HG02642 (cell line): ENCODE measurements around the gene USH2A.
"Not testable (repeated sequence)": the region's sequence is repeated elsewhere in the genome, so short reads cannot be mapped to it uniquely, and the experiment has no call there.

Source experiments
- ATAC-seq: cut with Tn5 transposase; IDR thresholded peaks from one replicate; pipeline ENCODE4 v1.9.1; 2021; ENCODE audit warnings: mild to moderate bottlenecking; ENCODE audit not compliant: unreplicated experiment, poor library complexity

Gene USH2A

DNA sequence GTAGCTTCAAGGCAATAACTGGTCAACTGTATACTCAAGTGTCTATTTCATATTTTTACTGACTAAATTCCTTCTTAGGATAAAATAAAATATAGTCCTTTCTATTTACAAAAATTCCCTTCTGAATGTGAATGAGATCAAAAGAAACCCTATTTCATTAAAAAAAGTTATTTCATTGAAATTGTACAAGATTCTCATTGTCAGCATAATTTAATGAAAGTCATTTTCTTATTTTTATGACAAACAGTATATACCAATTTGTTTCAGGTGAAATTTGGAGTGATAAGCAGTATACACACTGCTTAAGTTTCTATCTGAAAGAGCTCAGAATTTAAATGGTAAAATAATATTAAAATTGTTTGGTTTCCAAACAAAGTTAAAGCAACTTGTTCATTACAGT is 269.2 kb downstream of the USH2A start:
- ATAC-seq: no peak

DNA sequence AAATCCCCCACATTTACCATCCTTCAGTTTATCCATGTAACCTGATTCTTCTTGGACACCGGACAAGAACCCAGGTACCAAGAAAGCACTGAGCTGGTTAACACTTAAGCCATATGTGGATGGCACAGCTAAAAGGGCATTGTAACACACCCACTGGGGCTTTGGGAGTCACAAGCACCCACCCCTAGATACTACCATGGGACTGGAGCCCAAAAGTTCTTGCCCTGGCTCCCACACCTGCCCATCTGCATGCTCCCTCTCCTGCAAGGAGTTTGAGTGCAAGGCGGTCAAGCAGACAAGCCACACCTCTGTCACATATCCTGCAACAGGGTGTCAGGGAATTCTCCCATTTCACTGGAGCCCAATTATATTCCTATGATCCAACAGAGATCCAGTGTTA is 270.1 kb downstream of the USH2A start:
- ATAC-seq: no peak

DNA sequence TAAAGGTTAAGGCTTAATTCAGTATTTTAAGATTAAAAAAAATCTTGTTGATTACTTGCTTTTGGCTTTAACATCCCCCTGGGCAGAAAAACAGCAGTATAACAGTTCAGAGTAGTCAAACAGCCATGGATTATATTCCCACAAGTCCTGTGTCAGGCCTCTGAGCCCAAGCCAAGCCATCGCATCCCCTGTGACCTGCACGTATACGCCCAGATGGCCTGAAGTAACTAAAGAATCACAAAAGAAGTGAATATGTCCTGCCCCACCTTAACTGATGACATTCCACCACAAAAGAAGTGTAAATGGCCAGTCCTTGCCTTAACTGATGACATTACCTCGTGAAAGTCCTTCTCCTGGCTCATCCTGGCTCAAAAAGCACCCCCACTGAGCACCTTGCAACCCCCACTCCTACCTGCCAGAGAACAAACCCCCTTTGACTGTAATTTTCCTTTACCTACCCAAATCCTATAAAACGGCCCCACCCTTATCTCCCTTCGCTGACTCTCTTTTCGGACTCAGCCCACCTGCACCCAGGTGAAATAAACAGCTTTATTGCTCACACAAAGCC is 277.7 kb downstream of the USH2A start:
- not testable (repeated sequence) for ATAC-seq

DNA sequence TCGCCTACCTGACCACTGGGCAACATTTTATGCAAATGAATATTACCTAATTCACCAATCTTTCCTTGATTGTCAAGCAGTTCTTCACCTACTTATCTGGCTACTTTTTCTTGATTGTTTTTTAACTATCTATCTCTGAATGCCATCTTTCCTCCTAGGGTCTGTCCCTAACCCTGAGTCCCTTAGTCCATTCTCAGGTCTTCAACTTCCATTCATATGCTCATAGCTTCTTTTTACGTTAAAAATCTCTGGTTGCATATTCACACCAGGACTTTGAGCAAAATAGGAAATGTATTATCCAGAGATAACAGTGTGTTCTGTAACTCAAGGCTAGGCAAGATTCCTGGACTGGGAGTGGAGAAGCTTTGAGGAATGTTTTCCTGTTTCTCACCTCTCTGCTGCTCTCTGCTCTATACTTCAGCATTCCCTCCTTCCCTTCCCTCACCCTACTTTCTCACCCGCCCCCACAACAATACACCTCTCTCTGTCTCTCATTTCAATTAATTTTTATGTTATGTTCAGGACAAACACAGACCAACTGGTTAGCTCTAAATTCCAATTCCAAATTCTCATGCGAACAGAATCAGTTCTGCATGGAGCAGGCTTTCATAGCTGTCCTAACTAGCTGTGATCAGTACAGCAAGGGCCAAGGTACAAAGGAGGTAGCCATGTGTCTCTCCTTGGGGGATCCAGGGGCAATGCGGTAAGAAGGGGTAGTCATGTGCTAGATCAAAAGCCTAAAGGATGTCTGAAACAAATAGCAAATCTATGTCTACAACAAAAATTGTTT is 278.4 kb downstream of the USH2A start:
- ATAC-seq: no peak

DNA sequence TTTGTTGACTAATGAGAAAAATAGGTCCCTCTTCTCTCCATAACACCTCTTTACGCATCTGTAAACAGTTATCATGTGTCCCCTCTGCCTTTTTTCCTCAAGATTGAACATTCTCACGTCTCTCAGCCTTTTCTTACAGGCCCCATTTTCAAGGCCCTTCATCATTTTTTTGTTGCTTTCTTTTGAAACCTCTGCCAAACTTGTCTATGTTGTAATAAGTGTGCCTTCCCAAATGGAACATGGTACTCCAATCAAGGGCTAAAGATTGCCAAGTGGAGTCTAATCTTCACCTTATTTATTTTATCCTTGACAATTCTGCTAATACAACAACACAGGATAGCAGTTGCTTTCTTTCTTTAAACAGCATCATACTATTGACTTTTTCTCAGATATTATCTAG is 280.3 kb downstream of the USH2A start:
- ATAC-seq: no peak

DNA sequence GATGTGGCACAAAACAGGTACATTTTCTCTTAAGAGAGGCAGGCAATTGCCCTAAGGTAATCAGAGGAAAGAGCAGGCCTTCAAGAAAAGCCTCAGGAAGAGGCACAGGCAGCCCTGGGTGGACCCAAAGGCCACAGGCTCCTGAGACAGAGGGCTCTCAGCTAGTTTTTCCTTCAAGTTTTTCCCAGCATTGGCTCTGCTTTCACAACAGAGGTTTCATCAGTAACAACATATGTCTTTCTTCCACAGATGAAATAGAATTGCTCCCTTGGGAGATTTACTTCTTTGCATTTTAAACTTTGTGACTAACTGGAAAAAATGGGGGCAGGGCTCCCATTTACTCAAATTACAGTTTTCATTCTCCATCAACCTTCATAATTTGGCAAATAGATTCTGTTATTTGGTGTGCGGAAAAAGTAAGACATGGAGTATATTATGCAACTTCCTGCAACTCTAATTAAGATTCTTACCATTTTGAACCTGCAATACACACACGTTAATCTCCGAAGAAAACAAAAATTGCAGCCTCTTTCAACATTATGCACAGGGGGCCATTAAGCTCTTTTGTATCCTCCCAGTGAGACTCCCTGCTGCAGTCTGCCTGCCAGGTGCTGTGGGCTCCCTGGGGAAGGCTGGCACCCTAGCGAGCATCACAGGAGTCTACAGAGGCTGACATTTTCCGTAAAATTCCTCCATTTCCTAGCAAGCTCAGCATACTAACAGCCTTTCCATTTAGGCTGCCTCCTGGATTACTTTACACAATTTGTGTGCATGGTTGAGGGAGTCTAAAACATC is 282.3 kb downstream of the USH2A start:
- no peak for ATAC-seq

DNA sequence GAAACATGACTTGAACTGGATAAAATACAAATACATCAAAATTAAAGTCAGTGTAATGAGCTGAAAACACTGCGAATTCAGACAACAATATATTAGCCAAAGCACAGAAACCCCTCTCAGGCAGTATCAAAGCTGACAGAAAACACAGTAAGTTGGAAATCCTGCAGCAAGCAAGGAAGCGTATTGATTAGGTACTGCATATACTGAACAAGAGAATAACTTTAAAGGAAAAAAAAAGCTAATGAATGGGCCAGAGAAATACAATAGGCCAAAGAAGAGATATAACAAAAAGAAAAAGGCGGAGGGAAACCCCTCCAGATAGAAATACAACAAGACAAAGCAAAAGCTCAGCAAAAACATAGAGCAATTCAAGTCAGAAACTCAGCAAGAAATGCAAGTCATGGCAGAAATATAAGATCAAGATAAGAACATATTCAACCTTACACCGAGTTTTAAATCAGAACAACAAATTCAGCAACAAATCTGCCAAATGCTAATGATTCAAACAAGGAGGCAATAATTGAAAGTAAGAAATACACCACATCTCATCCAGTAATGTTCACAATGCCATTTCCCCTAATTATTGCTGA is 299.0 kb downstream of the USH2A start:
- ATAC-seq: no peak

DNA sequence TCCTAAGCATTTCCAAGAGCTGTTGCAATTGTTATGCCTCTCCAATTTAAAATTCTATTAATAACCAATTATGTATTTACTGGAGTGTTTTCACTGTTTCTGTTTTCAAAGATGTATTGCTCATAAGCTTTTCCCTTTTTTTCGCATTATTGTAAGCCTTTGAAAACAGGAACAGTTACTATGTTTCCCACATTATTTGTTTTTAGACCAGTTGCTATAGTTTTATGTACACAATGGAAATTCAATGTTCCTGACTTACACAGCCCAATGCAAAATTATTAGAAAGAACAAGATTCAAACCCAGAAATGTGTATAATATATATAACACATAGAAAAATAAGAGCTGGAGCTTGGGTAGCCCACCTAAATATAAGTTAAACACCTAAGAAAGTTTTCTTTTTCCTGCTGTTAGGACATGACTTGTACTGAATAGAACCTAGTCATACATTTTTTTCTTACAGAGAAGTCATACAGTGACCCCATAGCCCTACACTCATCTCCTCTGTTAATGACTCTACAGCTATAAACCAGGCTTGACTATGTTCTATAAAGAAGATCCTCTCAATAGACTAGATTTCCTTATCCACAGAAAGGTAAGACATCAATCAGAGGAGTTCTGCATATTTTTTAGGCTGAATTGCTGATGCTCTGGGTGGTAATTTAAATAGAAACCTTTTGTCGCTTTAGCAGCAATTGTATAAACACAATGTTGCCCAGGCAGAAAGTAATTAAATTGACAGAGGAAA is 299.6 kb downstream of the USH2A start:
- no peak for ATAC-seq

DNA sequence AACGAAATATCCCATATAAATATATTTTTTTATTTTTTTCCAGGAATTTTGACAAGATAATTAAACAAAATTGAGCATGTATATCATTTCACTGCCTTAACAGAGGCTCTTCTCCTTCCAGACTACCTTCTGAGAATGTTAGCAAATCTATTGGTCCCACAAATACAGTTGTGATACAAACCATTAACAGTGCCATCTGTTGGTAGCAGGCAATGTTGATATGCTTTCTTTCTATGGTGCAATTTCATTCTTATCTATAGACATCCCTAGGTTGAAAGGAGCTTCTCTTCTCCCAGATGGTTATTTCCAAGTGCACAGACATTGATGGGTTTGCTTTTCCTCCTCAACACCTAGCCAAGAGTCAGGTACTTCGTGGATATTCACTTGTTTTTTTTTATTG is 303.6 kb downstream of the USH2A start:
- peak; percentile 50 for ATAC-seq

DNA sequence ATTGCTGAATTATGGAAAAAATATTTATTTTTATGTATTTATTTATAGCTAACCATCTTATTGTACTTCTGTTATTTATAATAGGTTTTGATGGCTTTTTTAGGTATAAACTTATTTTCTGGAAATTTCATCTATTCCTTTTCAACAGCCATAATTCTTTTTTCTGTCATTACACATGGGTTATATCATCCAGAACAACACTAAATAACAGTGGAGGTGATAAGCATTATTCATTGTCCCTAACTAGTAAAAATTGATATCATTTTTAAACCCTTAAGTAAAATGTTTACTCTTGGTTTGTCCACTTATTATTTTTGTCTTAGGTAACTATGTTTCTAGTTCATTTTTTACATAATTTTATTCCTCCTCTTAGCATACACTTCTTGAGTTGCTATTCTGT is 309.1 kb downstream of the USH2A start:
- ATAC-seq: no peak

DNA sequence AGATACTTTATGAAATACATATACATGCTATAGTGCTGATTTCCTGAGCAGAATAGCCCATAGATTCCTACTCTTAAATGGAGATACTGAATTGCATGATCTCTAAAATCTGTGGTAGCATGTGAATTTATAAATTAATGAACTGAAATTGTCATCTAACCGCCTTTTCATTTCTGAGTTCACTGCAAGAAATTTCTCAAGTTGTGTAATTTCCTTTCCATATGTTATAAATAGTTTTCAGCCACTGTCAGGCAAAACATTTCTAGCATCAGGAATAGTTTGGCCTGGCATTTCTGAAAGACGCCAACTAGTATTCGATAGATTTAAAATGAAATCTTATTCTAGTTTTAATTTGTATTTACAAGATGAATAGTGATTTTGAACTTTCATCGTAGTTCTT is 310.1 kb downstream of the USH2A start:
- ATAC-seq: no peak

DNA sequence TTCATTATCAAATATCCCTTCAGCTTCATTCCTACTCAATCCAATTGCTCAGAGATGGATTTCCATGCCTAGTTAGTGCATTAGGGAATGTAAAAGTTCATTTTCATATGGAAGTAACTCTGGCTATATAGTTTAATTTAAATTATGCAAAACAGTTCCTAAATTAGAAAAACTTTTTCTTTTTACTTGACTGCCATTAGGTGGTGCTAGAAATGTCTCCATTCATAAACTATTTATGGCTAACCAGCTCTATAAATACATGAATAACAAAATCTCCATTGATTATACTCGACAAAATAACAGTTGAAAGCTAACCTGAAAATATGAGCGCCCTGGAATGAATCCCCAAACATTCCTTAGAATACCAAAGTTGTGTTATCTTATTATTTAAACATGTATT is 311.4 kb downstream of the USH2A start:
- ATAC-seq: no peak

DNA sequence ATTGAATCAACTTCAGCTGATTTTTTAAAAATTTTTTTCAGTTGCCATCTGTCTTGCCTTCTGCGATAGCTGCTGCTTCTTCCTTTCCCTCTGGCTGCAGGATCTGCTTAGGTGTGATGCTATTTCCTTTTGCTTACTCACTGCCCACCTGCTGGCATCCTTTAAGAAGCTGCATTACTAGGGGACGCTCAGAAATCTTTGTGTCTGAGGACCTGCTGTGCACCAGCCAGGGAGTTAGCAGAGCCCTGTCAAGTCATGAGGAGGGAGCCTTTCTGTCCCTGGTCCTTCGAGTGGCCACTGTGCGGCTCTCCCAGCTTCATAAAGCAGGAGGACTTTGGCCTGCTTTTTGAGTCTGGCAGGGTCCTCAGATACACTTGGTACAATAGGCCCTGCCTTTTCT is 327.8 kb downstream of the USH2A start:
- ATAC-seq: no peak

DNA sequence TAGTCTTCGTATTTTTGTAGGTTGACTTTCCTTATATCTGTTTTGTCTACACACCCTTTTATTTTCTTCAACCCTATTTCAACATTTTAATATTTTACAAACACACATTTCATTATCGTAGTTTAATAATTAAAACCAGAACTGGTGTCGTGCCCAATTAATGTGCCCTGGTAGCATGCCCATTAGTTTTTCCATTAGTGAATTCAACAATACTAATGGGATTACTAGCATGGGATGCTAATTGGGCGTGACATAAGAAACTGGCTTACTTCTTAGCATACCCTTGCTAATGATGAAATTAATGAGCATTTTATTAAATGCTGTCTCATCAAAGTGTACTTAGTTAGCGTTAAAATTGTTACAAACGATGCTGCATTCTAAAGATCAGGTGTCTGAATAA is 332.7 kb downstream of the USH2A start:
- ATAC-seq: no peak

DNA sequence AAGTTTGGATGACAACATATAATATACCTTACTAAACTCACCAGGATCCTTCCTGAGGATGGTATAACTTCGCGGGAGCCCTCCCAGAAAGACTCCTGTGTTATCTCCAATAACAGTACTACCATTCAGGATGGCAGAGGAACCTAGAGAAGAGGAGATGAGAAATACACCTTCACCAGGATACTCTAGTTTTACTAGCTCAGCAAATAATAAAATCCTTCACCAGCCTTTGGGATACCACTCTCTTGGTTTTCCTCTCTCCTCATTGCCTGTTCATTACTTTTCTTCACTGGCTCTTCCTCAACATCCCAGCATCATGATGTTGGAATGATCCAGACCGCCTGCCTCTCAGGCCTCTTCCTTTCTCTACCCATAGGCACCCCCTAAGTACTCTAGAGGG is 336.6 kb downstream of the USH2A start:
- ATAC-seq: no peak

DNA sequence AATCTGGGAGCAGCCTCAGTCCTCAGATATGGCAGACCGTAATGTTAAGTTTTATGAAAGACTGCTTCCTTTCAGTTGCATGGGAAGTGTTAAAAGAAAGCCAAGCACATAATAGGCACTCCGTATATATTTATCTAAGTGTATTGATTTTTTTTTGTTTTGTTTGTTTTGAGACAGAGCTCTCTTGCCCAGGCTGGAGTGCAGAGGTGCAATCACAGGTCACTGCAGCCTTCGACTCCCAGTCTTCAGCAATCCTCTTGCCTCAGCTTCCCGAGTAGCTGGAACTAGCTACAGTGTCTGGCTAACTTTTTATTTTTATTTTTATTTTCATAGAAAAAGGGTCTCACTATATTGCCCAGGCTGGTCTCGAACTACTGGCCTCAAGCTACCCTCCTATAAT is 341.8 kb downstream of the USH2A start:
- no peak for ATAC-seq

DNA sequence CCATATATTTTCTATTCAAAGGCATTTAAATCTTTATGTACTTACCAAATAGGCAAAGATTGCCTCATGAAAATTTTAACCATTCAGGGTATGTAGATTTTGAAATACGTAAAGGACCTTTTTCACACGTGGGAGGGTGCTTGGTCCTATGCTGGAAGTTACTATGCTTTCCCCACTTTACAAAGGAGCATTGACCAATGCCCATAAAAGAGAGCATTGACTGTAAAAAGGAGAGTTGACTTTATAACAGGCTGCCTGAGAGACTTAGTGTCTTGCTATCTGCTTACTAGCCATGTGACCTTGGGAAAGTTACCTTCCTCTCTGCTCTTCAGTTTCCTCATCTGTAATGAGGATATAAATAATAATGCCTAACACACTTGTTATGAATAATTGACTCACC is 346.5 kb downstream of the USH2A start:
- no peak for ATAC-seq

DNA sequence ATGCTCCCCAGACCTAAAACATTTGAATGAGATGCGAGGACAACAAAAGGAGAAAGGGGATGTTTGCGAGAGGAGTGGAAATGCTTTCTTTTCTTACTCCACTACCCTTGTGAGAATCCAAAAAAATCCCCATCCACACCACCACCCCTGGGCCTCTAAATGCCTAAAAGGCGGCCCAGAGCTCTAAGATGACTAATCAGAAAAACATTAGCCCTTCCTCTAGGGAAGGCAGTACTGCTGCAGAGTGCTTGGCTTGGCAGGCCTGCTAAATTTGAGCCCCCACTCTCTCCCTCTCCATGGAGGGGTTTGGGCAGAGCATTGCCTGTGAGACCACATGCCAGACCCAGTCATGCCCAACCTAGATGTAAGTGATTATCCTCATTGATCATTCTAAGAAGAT is 347.9 kb downstream of the USH2A start:
- no peak for ATAC-seq

DNA sequence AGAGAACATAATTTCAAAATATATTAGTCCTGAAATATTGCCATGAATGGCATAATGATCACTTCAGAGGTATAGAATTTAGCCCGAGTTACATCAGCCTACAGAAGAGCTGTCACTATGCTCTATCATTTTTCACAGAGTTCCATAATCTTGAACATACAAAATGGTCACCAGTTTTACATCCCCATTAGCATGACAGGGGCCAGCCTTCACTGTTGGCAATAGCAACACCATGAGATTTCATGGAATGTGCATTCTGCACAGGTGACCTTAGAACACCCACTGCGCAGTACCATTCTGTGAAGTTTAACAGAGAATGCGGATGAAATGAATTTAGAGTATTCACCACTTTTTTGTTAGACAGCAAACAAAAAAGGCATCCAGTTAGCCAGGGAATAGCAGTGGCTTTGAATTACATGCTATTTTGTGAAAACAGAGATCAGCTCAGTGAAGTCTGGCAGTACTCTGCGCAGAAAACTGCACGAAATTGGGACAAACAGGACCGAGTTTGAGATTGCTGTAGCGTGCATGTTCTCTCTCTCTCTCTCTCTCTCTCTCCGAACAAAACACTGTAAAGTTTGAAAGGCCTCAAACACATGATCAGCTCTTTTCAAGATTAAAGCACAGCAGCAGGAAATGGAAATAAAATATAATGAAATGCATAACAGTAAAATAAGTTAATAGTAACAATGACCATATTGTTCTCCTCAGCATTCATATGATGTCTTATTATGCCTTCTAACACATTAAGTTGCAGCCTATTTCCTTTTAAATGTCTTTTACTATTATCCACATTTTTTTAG is 349.3 kb downstream of the USH2A start:
- ATAC-seq: no peak

DNA sequence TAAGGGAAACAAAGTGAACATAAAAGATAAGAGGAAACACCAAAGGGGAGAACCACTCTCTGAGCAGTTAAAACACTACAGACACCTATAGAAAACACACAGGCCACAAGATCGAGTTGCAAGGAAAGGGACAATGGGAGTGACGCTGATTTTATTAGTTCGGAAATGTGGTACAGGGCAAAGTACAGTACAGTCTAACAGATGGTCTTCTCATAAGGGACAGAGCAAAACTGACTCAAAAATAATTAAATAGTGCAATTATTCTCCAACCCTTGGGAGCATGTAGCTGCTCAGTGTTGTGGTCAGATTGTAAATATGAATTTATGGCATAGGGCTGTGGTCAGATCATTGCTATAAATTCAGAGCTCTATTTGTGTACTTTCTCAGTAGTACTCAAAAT is 352.0 kb downstream of the USH2A start:
- ATAC-seq: no peak
